ENCODE data around the gene HAS3.

- TF ChIP-seq CTCF (conservative IDR thresholded peaks at IDR 0.05): no peak
- no peak for TF ChIP-seq ZFX (IDR thresholded peaks at IDR 0.05)
Measured at GRCh38 chr16:69120096-69120664, 14.7 kb downstream of the HAS3 start.
